Mammary epithelial cell (primary cell): Measurements from ENCODE around the gene SMC1B.

Experiments used
- CTCF ChIP-seq, 2 donors: IDR thresholded peaks in 1 of 2; conservative IDR thresholded peaks in 1 of 2; 2 replicates each; pipeline ENCODE4 v1.5.1; 2011 to 2012; ENCODE audit warnings: inconsistent platforms in 2 of 2, low read length in 2 of 2, mild to moderate bottlenecking in 2 of 2, control low read depth in 1 of 2, low read depth in 1 of 2; ENCODE audit not compliant: insufficient read depth in 1 of 2; ENCODE audit errors: extremely low read depth in 1 of 2
- EZH2 ChIP-seq: IDR thresholded peaks from 2 replicates; pipeline ENCODE4 v1.6.1; 2012; ENCODE audit warnings: low read length, inconsistent platforms, borderline replicate concordance

- no peak for TF ChIP-seq CTCF (conservative IDR thresholded peaks at IDR 0.05 in 1 of 2, IDR thresholded peaks at IDR 0.05 in 1 of 2; ENCODE audit: extremely low read depth in 1 of 2, insufficient read depth in 1 of 2, low read depth in 1 of 2, low read length in 2 of 2)
- TF ChIP-seq EZH2, result no peak
These were observed 10.9 kb upstream of the SMC1B start for GRCh38 chr22:45424241-45424731.
